ENCODE data around the gene CASTOR1.

Gene CASTOR1

GRCh38 chr22:30261134-30261533, 28.2 kb downstream of the CASTOR1 start:
- DNase-seq (ENCODE audit: low read depth): no peak
- TF ChIP-seq, protein P1, sequence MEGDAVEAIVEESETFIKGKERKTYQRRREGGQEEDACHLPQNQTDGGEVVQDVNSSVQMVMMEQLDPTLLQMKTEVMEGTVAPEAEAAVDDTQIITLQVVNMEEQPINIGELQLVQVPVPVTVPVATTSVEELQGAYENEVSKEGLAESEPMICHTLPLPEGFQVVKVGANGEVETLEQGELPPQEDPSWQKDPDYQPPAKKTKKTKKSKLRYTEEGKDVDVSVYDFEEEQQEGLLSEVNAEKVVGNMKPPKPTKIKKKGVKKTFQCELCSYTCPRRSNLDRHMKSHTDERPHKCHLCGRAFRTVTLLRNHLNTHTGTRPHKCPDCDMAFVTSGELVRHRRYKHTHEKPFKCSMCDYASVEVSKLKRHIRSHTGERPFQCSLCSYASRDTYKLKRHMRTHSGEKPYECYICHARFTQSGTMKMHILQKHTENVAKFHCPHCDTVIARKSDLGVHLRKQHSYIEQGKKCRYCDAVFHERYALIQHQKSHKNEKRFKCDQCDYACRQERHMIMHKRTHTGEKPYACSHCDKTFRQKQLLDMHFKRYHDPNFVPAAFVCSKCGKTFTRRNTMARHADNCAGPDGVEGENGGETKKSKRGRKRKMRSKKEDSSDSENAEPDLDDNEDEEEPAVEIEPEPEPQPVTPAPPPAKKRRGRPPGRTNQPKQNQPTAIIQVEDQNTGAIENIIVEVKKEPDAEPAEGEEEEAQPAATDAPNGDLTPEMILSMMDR (IDR thresholded peaks at IDR 0.05; ENCODE audit: low read depth, low read length, missing control alignments): no peak
- no peak overlapping the region for H3K4me3 ChIP-seq (ENCODE audit: low read depth, low read length)
- in situ Hi-C loops (cut with HindIII; ENCODE audit: low sequenced_read_pairs): no loop called here

GRCh38 chr22:30260682-30261081, 28.6 kb downstream of the CASTOR1 start:
- in situ Hi-C loops (cut with HindIII; ENCODE audit: low sequenced_read_pairs): no loop called here
- no peak for DNase-seq (ENCODE audit: low read depth)
- H3K4me3 ChIP-seq (ENCODE audit: low read depth, low read length): no peak overlapping the region
- TF ChIP-seq, protein P1 (IDR thresholded peaks at IDR 0.05; ENCODE audit: low read depth, low read length, missing control alignments): no peak

- DNase-seq (ENCODE audit: low read depth): no peak
- in situ Hi-C loops (cut with HindIII; ENCODE audit: low sequenced_read_pairs): no loop called here
- TF ChIP-seq, protein P1 (IDR thresholded peaks at IDR 0.05; ENCODE audit: low read depth, low read length, missing control alignments): no peak
- no peak overlapping the region for H3K4me3 ChIP-seq (ENCODE audit: low read depth, low read length)
Observed at GRCh38 chr22:30260276-30260675, 29.0 kb downstream of the CASTOR1 start.

GRCh38 chr22:30254314-30254713, 35.0 kb downstream of the CASTOR1 start:
- no peak for DNase-seq (ENCODE audit: low read depth)
- H3K4me3 ChIP-seq (ENCODE audit: low read depth, low read length): no peak overlapping the region
- in situ Hi-C loops (cut with HindIII; ENCODE audit: low sequenced_read_pairs): no loop called here
- TF ChIP-seq, protein P1 (IDR thresholded peaks at IDR 0.05; ENCODE audit: low read depth, low read length, missing control alignments): no peak

DNA sequence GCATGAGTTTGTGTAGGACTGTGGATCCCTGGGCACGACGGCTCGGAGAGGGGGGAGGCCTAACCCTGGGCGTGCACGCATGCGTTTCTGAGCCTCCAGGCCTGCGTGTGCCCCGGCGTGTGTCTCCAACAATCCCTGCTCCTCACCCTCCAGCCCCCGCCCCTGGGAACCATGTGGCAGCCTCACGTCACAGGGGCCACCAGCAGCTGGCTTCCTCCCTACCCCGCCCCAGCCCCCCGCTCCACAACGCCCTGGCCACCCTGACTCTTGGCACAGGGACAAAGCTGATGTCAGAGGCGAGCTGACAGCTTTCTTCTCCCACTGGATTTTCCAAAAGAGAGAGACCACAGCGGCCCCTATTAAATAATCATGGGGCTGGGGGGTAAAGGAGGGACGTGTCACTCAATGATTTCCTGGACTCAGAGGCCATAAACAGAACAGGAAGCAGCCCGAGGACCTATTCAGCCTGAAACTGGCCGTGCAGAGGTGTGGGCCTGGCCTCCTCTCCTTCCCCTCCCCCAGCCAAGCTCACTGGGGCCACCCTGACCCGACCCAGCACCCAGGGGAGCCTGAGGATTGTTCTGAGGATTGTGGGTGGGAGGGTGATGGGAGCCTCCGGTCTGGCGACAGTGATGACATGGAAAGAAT, 36.0 kb downstream of the CASTOR1 start:
- DNase-seq (ENCODE audit: low read depth): no peak
- in situ Hi-C loops (cut with HindIII; ENCODE audit: low sequenced_read_pairs): no loop called here
- no peak overlapping the region for H3K4me3 ChIP-seq (ENCODE audit: low read depth, low read length)
- TF ChIP-seq, protein P1 (IDR thresholded peaks at IDR 0.05; ENCODE audit: low read depth, low read length, missing control alignments): no peak

DNA sequence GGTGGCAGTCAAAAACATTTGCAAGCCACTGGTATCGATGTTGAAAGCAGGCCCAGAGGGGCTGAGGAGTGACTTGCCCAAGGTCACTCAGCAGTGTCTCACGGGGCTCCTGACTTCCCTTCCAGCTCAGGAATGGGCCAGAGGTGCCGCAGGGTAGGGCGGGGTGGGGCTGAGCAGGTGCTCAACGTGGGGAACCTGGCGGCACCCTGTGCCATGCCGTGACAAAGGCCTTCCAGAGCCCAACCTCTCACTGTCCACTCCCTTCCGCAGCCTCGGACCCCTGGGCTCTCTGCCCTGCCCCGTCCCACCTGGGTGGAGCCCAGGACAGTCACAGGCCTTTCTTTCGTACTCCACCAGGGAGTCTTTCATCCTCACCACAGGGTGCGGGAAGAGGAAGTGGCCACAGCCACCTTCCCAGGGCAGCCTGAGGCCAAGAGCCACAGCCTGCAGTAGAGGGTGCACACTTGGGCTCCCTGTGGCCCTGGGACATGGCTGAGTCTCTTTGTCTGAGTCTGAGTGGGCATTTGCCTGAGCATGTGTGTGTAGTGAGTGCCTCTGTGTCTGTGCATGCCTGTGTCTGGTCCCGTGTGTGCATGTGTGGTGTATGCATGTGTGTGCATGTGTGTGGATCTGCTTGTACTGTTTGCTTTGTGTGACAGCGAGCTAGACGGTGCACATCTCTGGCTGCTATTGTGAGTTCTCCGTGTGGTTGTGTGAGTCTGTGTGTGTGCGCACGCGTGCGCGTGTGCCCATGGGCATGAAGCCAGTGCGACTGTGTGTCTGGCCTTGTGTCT, 36.7 kb downstream of the CASTOR1 start:
- no peak overlapping the region for H3K4me3 ChIP-seq (ENCODE audit: low read depth, low read length)
- TF ChIP-seq, protein P1 (IDR thresholded peaks at IDR 0.05; ENCODE audit: low read depth, low read length, missing control alignments): no peak
- in situ Hi-C loops (cut with HindIII; ENCODE audit: low sequenced_read_pairs): no loop called here
- DNase-seq (ENCODE audit: low read depth): no peak

Measured in astrocyte of the cerebellum (primary cell).